K562 (cell line): ENCODE data around the gene SLC22A23. TPM values are rescaled to one million over a fixed set of nuclear protein-coding genes. Genes with fewer than 3 reads are reported as not detected.

ENCODE experiments used
- ATAC-seq: fragments of 200-7000 bp; cut with Tn5 transposase; 3 replicates; pipeline ENCODE4 v1.9.1; 2020; ENCODE audit warnings: moderate library complexity
- BruUV-seq: library from RNA; stranded (reverse); fragments of 400-500 nt; replicated peaks from 2 replicates; lab custom pipeline; 2021; lab: Mats Ljungman, UMichigan
- CTCF ChIA-PET: fragments of 300-600 bp; formaldehyde crosslinking; extraction: SDS; loops from one replicate; lab custom pipeline; 2021; ENCODE audit warnings: low intra/inter-chr PET ratio; lab: Yijun Ruan, JAX
- POLR2A ChIA-PET: fragments of 300-600, 350-650 bp; sonication (Branson Sonifier 250); formaldehyde crosslinking; extraction: SDS; loops from one replicate; lab custom pipeline; 2021; ENCODE audit warnings: antibody characterized with exemption, inconsistent platforms; lab: Yijun Ruan, JAX
- DNase-seq, 4 experiments: peaks; one replicate each; pipeline versions ENCODE4 v3.0.0 to v3.0.0-alpha.2; 2011 to 2018; ENCODE audit warnings: low spot score in 3 of 4, mixed read lengths in 3 of 4; ENCODE audit errors: extremely low read depth in 1 of 4
- FAIRE-seq: peaks from 2 replicates; lab custom pipeline; 2011; peaks lifted over from hg19 to GRCh38; lab: Jason Lieb, UNC
- H2AFZ ChIP-seq: 2 replicates; pipeline ENCODE4 v1.6.0; 2011; ENCODE audit warnings: low read depth, low read length, control low read depth, inconsistent platforms
- H3K27ac ChIP-seq: fragments of 200-600 bp; 3 replicates; pipeline ENCODE4 v1.8.0; 2011; ENCODE audit warnings: low read depth, mild to moderate bottlenecking, control low read depth, inconsistent platforms, low read length, moderate library complexity, mixed read lengths; ENCODE audit errors: extremely low read depth
- H3K27me3 ChIP-seq, 2 experiments: fragments of 300-600 bp in 1 of 2; 2 replicates in 1 of 2; 3 replicates in 1 of 2; pipeline versions ENCODE4 v1.6.0 to v1.8.0; 2011; ENCODE audit warnings: inconsistent platforms in 2 of 2, low read length in 2 of 2, mild to moderate bottlenecking in 1 of 2, mixed read lengths in 1 of 2, moderate library complexity in 1 of 2; ENCODE audit not compliant: control insufficient read depth in 2 of 2, insufficient read depth in 2 of 2
- H3K36me3 ChIP-seq: fragments of 300-600 bp; 3 replicates; pipeline ENCODE4 v1.8.0; 2011; ENCODE audit warnings: mild to moderate bottlenecking, low read length, inconsistent platforms; ENCODE audit not compliant: control insufficient read depth, insufficient read depth
- H3K4me1 ChIP-seq, 2 experiments: fragments of 200-600 bp in 1 of 2; replicated peaks in 1 of 2; 2 replicates in 1 of 2; 3 replicates in 1 of 2; pipeline versions ENCODE4 v1.5.1 to v1.8.0; 2011; ENCODE audit warnings: inconsistent platforms in 2 of 2, low read length in 2 of 2, mild to moderate bottlenecking in 1 of 2, mixed read lengths in 1 of 2, moderate library complexity in 1 of 2; ENCODE audit not compliant: control insufficient read depth in 2 of 2, insufficient read depth in 2 of 2
- H3K4me2 ChIP-seq: 2 replicates; pipeline ENCODE4 v1.6.1; 2011; ENCODE audit warnings: low read length, control low read depth, inconsistent platforms, mixed read lengths; ENCODE audit not compliant: insufficient read depth
- H3K4me3 ChIP-seq: fragments of 200-600 bp; sonication (generic), shearing (Covaris generic); 2 replicates; pipeline ENCODE4 v1.5.1; 2016; ENCODE audit warnings: control low read depth, inconsistent platforms
- H3K79me2 ChIP-seq: fragments of 200-600 bp; 3 replicates; pipeline ENCODE4 v1.8.0; 2011; ENCODE audit warnings: low read length, inconsistent platforms; ENCODE audit not compliant: control insufficient read depth, insufficient read depth
- H3K9ac ChIP-seq, 2 experiments: 2 replicates each; pipeline versions ENCODE4 v1.6.0 to v1.6.1; 2011; ENCODE audit warnings: low read depth in 2 of 2, low read length in 2 of 2, control low read depth in 1 of 2, inconsistent platforms in 1 of 2, mild to moderate bottlenecking in 1 of 2, mixed read lengths in 1 of 2; ENCODE audit not compliant: insufficient read depth in 1 of 2
- H3K9me1 ChIP-seq: one replicate; pipeline ENCODE4 v1.6.0; 2011; ENCODE audit warnings: inconsistent platforms, mild to moderate bottlenecking, low read length, moderate library complexity; ENCODE audit not compliant: control insufficient read depth, insufficient read depth
- H3K9me3 ChIP-seq: replicated peaks from 2 replicates; pipeline ENCODE4 v1.5.1; 2011; ENCODE audit warnings: low read depth, low read length, inconsistent platforms; ENCODE audit not compliant: control insufficient read depth, insufficient read depth
- H4K20me1 ChIP-seq: replicated peaks from 2 replicates; pipeline ENCODE4 v1.6.1; 2011; ENCODE audit warnings: low read length, inconsistent platforms, mixed read lengths; ENCODE audit not compliant: control insufficient read depth, insufficient read depth
- E2F6 ChIP-seq, 2 experiments: IDR thresholded peaks; 2 replicates each; pipeline ENCODE4 v1.6.1; 2011; ENCODE audit warnings: borderline replicate concordance in 1 of 2, control low read depth in 1 of 2, low read depth in 1 of 2, low read length in 1 of 2, mild to moderate bottlenecking in 1 of 2, mixed read lengths in 1 of 2, moderate library complexity in 1 of 2; ENCODE audit not compliant: insufficient read depth in 1 of 2, insufficient read length in 1 of 2, poor library complexity in 1 of 2, severe bottlenecking in 1 of 2; ENCODE audit errors: extremely low read depth in 1 of 2
- MCM3 ChIP-seq: fragments of 450-650 bp; IDR thresholded peaks from 2 replicates; pipeline ENCODE4 v1.6.1; 2016
- POLR2B ChIP-seq: fragments of 450-650 bp; IDR thresholded peaks from 2 replicates; pipeline ENCODE4 v1.6.1; 2018; ENCODE audit warnings: low read depth; ENCODE audit not compliant: partially characterized antibody
- POLR2G ChIP-seq: fragments of 200-400 bp; formaldehyde crosslinking; IDR thresholded peaks from 2 replicates; pipeline ENCODE4 v1.6.1; 2017; ENCODE audit warnings: low read depth, mild to moderate bottlenecking, antibody characterized with exemption, low read length, moderate library complexity
- PRDM10 ChIP-seq: fragments of 450-650 bp; IDR thresholded peaks from 2 replicates; pipeline ENCODE4 v1.6.1; 2018; ENCODE audit not compliant: partially characterized antibody
- RBM34 ChIP-seq: fragments of 200-400 bp; formaldehyde crosslinking; IDR thresholded peaks from 2 replicates; pipeline ENCODE4 v1.6.1; 2018; ENCODE audit warnings: low read length, borderline replicate concordance; ENCODE audit not compliant: insufficient read depth
- TEAD4 ChIP-seq, 2 experiments: sonication (generic) in 1 of 2; formaldehyde crosslinking in 1 of 2; IDR thresholded peaks; 2 replicates each; pipeline versions ENCODE4 v1.6.1 to v1.8.0; 2012 to 2022; ENCODE audit warnings: borderline replicate concordance in 1 of 2, inconsistent platforms in 1 of 2, low read length in 1 of 2, mild to moderate bottlenecking in 1 of 2, missing genetic modification reagents in 1 of 2
- WGBS: fragments of 100-300 bp; shearing (Covaris generic); methylation state at CpG from one replicate; pipeline ENCODE4 v1.1.6; 2016; ENCODE audit warnings: low coverage, mixed read lengths; ENCODE audit not compliant: insufficient coverage; ENCODE audit errors: missing lambda C conversion rate; 5-methylcytosine and 5-hydroxymethylcytosine counted together
- in situ Hi-C: fragments of 300-500 bp; cut with MboI; formaldehyde crosslinking; loops from 4 replicates; pipeline ENCODE4 v1.15.0; 2018; ENCODE audit warnings: inconsistent platforms, mixed read lengths
- intact Hi-C: fragments of 100-400 bp; cut with micrococcal nuclease; formaldehyde crosslinking; loops from 2 replicates; pipeline ENCODE4 v1.14.2; 2022
- polyA plus RNA-seq, 8 experiments: library from polyadenylated mRNA; depleted of rRNA in 4 of 8; stranded (reverse) in 5 of 8; unstranded in 3 of 8; fragments of >200 nt; fragmentation: Nextera tagmentation in 2 of 8; fragmentation: Illumina TruSeq in 1 of 8; extraction: Ambion mirVana in 2 of 8; extraction: Trizol in 1 of 8; gene quantifications; 2 replicates each; pipeline versions ENCODE4 v1.2.1 to v1.2.3, GENCODE V29; 2011 to 2014; ENCODE audit warnings: inconsistent platforms in 1 of 8, missing spikeins in 1 of 8
- total RNA-seq, 7 experiments: library from RNA; depleted of rRNA in 6 of 7; stranded (reverse); fragments of >200 nt in 6 of 7; fragmentation: Illumina TruSeq in 2 of 7; extraction: Trizol in 2 of 7; gene quantifications; 2 replicates each; pipeline versions ENCODE4 v1.2.1 to v1.2.3, GENCODE V29; 2011 to 2021; ENCODE audit warnings: low replicate concordance in 1 of 7

SLC22A23 gene
- total and polyA plus RNA-seq, 9 of the 15 experiments (the other 6 are each of a cell fraction or from before 2014, with no cell fraction given) = 0.30 to 8.7 (median 2.5) TPM

DNA sequence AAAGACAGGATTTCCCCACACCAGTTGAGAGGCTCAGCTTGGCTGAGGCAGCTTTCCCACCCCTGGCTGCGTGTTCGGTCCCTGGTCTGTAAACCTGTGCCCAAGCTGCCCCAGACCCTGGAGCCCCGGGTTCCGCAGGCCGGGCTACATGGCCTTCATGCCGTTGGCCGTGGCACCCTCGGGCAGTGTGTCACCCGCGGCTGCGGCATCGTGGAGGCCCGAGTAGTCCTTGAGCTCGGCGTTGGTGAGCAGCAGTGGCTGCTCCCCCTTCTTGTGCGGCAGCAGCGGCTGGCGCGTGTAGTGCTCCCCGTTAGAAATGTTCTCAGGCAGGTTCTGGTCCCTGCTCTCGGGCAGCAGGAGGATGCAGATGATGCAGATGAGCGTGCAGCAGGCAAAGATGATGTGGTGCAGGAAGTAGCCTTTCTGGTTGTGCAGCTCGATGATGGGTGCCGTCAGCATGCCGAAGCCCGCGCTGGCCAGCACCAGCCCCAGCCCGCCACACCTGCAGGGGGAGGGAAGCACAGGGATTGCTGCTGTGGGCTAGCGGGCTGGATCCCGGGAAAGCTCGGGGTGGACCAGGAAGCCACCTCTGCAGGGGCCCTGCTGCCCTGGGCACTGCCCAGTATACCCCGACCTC, 183.8 kb downstream of the SLC22A23 start (continued):
- TF ChIP-seq E2F6 (IDR thresholded peaks at IDR 0.05; ENCODE audit: borderline replicate concordance in 1 of 2, extremely low read depth in 1 of 2, insufficient read depth in 1 of 2, insufficient read length in 1 of 2, low read depth in 1 of 2, low read length in 1 of 2, poor library complexity in 1 of 2, severe bottlenecking in 1 of 2) (no peak), RBM34 (no peak), POLR2B (no peak), MCM3 (no peak)
- TF ChIP-seq, all 486 proteins: peak for 6

DNA sequence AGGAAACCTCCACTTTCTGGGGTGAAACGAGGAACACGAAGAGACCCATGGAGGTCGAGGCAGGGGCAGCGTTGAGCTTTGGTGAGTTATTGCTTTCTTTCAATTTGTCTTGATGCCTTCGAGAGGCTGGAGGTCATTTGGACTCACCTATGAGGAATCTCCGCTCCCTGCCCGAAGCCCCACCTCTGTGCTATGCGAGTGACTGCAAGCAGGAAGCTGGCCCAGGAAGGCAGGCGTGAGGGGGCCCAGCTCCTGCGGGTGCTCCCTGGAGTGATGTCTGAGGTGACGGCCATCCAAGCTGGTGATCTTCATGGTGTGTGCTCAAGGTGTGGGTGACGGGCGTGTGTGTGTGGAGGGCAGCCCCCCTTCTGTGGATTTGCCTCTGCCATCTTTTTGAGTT, 185.1 kb downstream of the SLC22A23 start:
- Histone ChIP-seq H3K9me3 (no peaks in the 10 kb centered on the region), H3K4me2 (no peak overlapping the region), H3K79me2 (peaks cover 17% of the 10 kb centered on the region), H4K20me1 (peaks cover 5% of the 10 kb centered on the region; the same call in 1 of the 2 replicates), H3K27me3 (no peaks in the 10 kb centered on the region), H3K4me1 (peaks cover 0 to 7% of the 10 kb centered on the region in 2 experiments; a peak in 2 of 5 replicates), H3K36me3 (peaks cover 63% of the 10 kb centered on the region), H3K9me1 (peaks cover 3% of the 10 kb centered on the region), H3K9ac (no peak overlapping the region), H3K27ac (no peak overlapping the region), H2AFZ (no peak overlapping the region), H3K4me3 (no peak overlapping the region)
- FAIRE-seq = no peak
- in situ Hi-C loops (loop anchor here (5.0 to 10.0 kb wide), 2 partner anchors 461 to 743 kb away; no protein-coding TSS in a partner anchor), intact Hi-C loops (no loop called here)
- CTCF ChIA-PET = no interaction called here
- POLR2A ChIA-PET = interaction anchor here (0.6 to 1.4 kb wide), 5 partner anchors 10 to 337 kb away, joined by 3 to 6 read pairs (median 4); partner anchors contain the start of gene PSMG4
- DNase-seq = no peak
- TF ChIP-seq PRDM10 = no peak
- no peak for TF ChIP-seq TEAD4 (IDR thresholded peaks at IDR 0.05; ENCODE audit: low read length)
- 0 out of 2 replicates have a peak, but pooled peaks have one; percentile 12 for TF ChIP-seq TEAD4 (CRISPR knock-in tag; IDR thresholded peaks at IDR 0.05; ENCODE audit: borderline replicate concordance)
- peak; percentile 43 for TF ChIP-seq POLR2G
- ATAC-seq = no peak
- WGBS = 94% methylated on average over 13 of the region's 13 CpGs
- no TSS peak for BruUV-seq
